DMS 273 (cell line): ENCODE results near the gene FAM3A.

ENCODE experiments used
- DNase-seq: peaks from one replicate; lab custom pipeline; 2025; ENCODE audit not compliant: unreplicated experiment; lab: John Stamatoyannopoulos, UW

The FAM3A gene

GRCh38 chrX:154462396-154462795 is 53.6 kb downstream of the FAM3A start:
- no peak for DNase-seq

- peak; percentile 82 for DNase-seq
Measured at GRCh38 chrX:154460326-154460725, 55.7 kb downstream of the FAM3A start.

GRCh38 chrX:154459832-154460231 is 56.2 kb downstream of the FAM3A start:
- peak; percentile 81 for DNase-seq

GRCh38 chrX:154458954-154459778 is 56.9 kb downstream of the FAM3A start:
- DNase-seq: peak; percentile 63

GRCh38 chrX:154458116-154458953 is 57.7 kb downstream of the FAM3A start, which contains the start of gene PLXNA3:
TSS of gene PLXNA3 (plus strand) at chrX:154458281. CDS start at chrX:154460184, 1,903 bp downstream.
- peak; percentile 70 for DNase-seq

- peak; percentile 70 for DNase-seq
Measured at GRCh38 chrX:154457491-154458115, 58.4 kb downstream of the FAM3A start.
